Heart right ventricle (tissue), 16 donors: ENCODE data around the gene COL18A1. TPM values are rescaled to one million over a fixed set of nuclear protein-coding genes. Genes with fewer than 3 reads are reported as not detected.

Source experiments
- ATAC-seq, 8 donors: fragments of 200-7000 bp; cut with Tn5 transposase; one replicate each; pipeline ENCODE4 v1.9.1; 2020; ENCODE audit warnings: mild to moderate bottlenecking in 8 of 8, moderate library complexity in 8 of 8, moderate number of reproducible peaks in 1 of 8
- DNase-seq, 2 donors: peaks; one replicate each; pipeline ENCODE4 v3.0.0-alpha.2; 2020
- H3K27ac ChIP-seq, 10 donors: fragments of 200-600 bp; sonication (generic) in 2 of 10; one replicate each; pipeline versions ENCODE4 v1.5.0 to v1.8.0; 2020 to 2022; ENCODE audit warnings: mild to moderate bottlenecking in 3 of 10
- H3K27me3 ChIP-seq, 7 donors: fragments of 200-600 bp; one replicate each; pipeline ENCODE4 v1.8.0; 2021 to 2022; ENCODE audit warnings: mild to moderate bottlenecking in 2 of 7
- H3K36me3 ChIP-seq, 9 donors: fragments of 200-600 bp; sonication (generic) in 1 of 9; one replicate each; pipeline versions ENCODE4 v1.5.0 to v1.8.0; 2020 to 2022; ENCODE audit warnings: mild to moderate bottlenecking in 2 of 9
- H3K4me1 ChIP-seq, 9 donors: fragments of 200-600 bp; sonication (generic) in 1 of 9; one replicate each; pipeline versions ENCODE4 v1.5.0 to v1.8.0; 2020 to 2022; ENCODE audit warnings: mild to moderate bottlenecking in 4 of 9
- H3K4me3 ChIP-seq, 10 donors: fragments of 200-600 bp; sonication (generic) in 2 of 10; one replicate each; pipeline versions ENCODE4 v1.5.0 to v1.8.0; 2020 to 2022; ENCODE audit warnings: mild to moderate bottlenecking in 7 of 10, moderate library complexity in 2 of 10
- H3K9me3 ChIP-seq, 11 donors: fragments of 200-600 bp in 10 of 11; sonication (generic) in 2 of 11; one replicate each; pipeline versions ENCODE4 v1.5.0 to v1.8.0; 2013 to 2022; ENCODE audit warnings: mild to moderate bottlenecking in 2 of 11, control low read depth in 1 of 11, moderate library complexity in 1 of 11
- WGBS, 2 donors: extraction: QIAGEN DNeasy Blood & Tissue Kit; methylation state at CpG; one replicate each; pipeline ENCODE4 v1.1.7; 2013; ENCODE audit warnings: inconsistent platforms in 1 of 2; 5-methylcytosine and 5-hydroxymethylcytosine counted together
- intact Hi-C, 10 donors: fragments of 100-400 bp; cut with DNase I; formaldehyde crosslinking; loops; one replicate each; pipeline versions ENCODE4 v1.11.1 to v1.14.2; 2022
- microRNA-seq, 2 donors: library from miRNA; unstranded; fragments of <30 nt; microRNA quantifications; one replicate each; pipeline ENCODE4 v1.2.0, GENCODE V29; 2021
- polyA plus RNA-seq, 2 donors: library from polyadenylated mRNA; stranded (reverse); fragments of 200-250 nt; gene quantifications; one replicate each; pipeline ENCODE4 v1.2.3, GENCODE V29; 2013
- total RNA-seq, 10 donors: library from RNA; stranded (reverse); fragmentation: NEBNext Ultra II Directional in 3 of 10; extraction: Animal tissue kit (Norgen Biotek cat#: 25700) in 3 of 10; gene quantifications; one replicate each; pipeline versions ENCODE4 v1.2.1 to v1.2.4, GENCODE V29; 2021 to 2023
- TF ChIP-seq, protein P1 (sequence below), 9 donors: fragments of 200-600 bp; sonication (generic) in 2 of 9; IDR thresholded peaks; one replicate each; pipeline versions ENCODE4 v1.5.0 to v1.8.0; 2021 to 2022; ENCODE audit warnings: antibody characterized with exemption in 9 of 9, mild to moderate bottlenecking in 5 of 9, moderate library complexity in 1 of 9
- donor health status: Arrhythmogenic right ventricular cardiomyopathy.
- donor health status: ischemic (EF 13 %, LVEDD 7.1; RV severe dilation, severe dysfunction).
- donor health status: healthy with polysubstance abuse.
- donor health status: DM: no; HTN: yes; CAD: no.
- donor health status: DM: no; HTN: no; CAD: no.
- donor health status: ischemic (EF 25% LVEDD 6.9; RV normal size, moderate dysfunction).
- donor health status: ischemic (EF 25% LVEDD 5.7; RV mildly dilated, moderate dysfunction).
- donor health status: healthy.
- donor health status: DM: yes; HTN: yes; CAD: no.
- donor health status: Ischemic cardiomyopathy.
- donor health status: ischemic (EF 35%, LVEDD 5.7; RV mildly dilated, moderate dysfunction).
- donor health status: nonischemic (EF 11% LVEDD 7.7; RV severe dilation, severe dysfunction).
- donor health status: DM: yes; HTN: yes; CAD: no.
- donor health status: PGD.
- donor health status: ischemic (EF 29% LVEDD 5.4; RV normal size, mild dysfunction).
- donor health status: nonischemic (EF 23%, LVEDD 6.1; RV moderate dilation, normal function).

Gene COL18A1
- total and polyA plus RNA-seq, 12 donors, result 33.7 to 87.1 (median 52.6) TPM

DNA sequence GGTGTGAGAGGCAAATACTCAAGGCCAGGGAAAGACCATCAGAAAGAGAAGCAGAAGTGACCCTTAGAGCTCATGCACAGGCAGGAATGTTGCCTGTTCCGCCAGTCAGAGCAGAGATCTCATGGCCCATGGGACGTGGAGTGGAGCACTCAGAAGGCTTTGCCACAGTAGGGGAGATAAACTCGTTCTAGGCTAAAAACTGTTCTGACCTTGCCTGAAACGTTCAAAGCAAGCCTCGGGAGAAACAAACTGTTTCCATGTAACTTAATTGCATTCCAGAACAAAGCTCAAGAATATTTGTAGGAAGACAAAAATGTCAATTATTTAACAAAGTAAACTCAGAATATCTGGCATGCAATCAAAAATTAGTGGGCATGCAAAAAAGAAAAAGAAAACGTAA is 158.0 kb downstream of the COL18A1 start:
- DNase-seq (no peak), ATAC-seq (no peak)
- no peak overlapping the region for H3K27ac ChIP-seq
- WGBS, 2 donors, result 50 to 59% methylated on average over 6 of the region's 6 CpGs
- peaks cover 0 to 5% (median 0%) of the 10 kb centered on the region in 11 donors for H3K9me3 ChIP-seq
- intact Hi-C loops, result no loop called here
- H3K36me3 ChIP-seq, result no peaks in the 10 kb centered on the region
- no peak overlapping the region for H3K4me3 ChIP-seq
- H3K4me1 ChIP-seq, result no peaks in the 10 kb centered on the region
- TF ChIP-seq, protein P1, sequence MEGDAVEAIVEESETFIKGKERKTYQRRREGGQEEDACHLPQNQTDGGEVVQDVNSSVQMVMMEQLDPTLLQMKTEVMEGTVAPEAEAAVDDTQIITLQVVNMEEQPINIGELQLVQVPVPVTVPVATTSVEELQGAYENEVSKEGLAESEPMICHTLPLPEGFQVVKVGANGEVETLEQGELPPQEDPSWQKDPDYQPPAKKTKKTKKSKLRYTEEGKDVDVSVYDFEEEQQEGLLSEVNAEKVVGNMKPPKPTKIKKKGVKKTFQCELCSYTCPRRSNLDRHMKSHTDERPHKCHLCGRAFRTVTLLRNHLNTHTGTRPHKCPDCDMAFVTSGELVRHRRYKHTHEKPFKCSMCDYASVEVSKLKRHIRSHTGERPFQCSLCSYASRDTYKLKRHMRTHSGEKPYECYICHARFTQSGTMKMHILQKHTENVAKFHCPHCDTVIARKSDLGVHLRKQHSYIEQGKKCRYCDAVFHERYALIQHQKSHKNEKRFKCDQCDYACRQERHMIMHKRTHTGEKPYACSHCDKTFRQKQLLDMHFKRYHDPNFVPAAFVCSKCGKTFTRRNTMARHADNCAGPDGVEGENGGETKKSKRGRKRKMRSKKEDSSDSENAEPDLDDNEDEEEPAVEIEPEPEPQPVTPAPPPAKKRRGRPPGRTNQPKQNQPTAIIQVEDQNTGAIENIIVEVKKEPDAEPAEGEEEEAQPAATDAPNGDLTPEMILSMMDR (IDR thresholded peaks at IDR 0.05), result no peak
- H3K27me3 ChIP-seq, result peaks cover 0 to 57% (median 23%) of the 10 kb centered on the region in 7 donors

Small RNA genes within 50 kb of the gene (microRNA-seq; reads per million reads assigned to microRNA genes)
- gene MIR6815, result 2.4 to 3.1 reads per million in 2 donors

Other genes starting within 250 kb of the COL18A1 start
- gene POFUT2, start 117.3 kb upstream of the COL18A1 start, total RNA-seq, result 10 to 100 TPM; 12.7 to 20.4 (median 16.3) TPM
- 10 to 100 TPM; 18.9 to 20.6 TPM for gene POFUT2, start 117.3 kb upstream of the COL18A1 start, polyA plus RNA-seq
- gene SLC19A1, start 137.3 kb downstream of the COL18A1 start, total RNA-seq, result 1 to 10 TPM; 1.5 to 8.5 (median 3.5) TPM
- 1 to 10 TPM; 3.8 to 7.2 TPM for gene SLC19A1, start 137.3 kb downstream of the COL18A1 start, polyA plus RNA-seq
- gene PCBP3, start 238.6 kb downstream of the COL18A1 start, total RNA-seq, result 10 to 100 TPM in 1 of 10 donors, 1 to 10 TPM in 5, under 1 TPM in 4; 0.25 to 11.3 (median 1.6) TPM
- 1 to 10 TPM in 1 of 2 donors, under 1 TPM in 1; 0.51 to 1.3 TPM for gene PCBP3, start 238.6 kb downstream of the COL18A1 start, polyA plus RNA-seq